HG02970 (cell line): ENCODE measurements around the gene OTOP3.
"Not testable (repeated sequence)": the region's sequence is repeated elsewhere in the genome, so short reads cannot be mapped to it uniquely, and the experiment has no call there.

Experiments used
- ATAC-seq: cut with Tn5 transposase; IDR thresholded peaks from one replicate; pipeline ENCODE4 v1.9.1; 2021; ENCODE audit warnings: mild to moderate bottlenecking, moderate library complexity, moderate number of reproducible peaks; ENCODE audit not compliant: unreplicated experiment, low FRiP score

The OTOP3 gene

GRCh38 chr17:74957935-74958740 lies 22.4 kb downstream of the OTOP3 start:
- ATAC-seq: no peak

- ATAC-seq: no peak
Measured at GRCh38 chr17:74959826-74960515, 24.3 kb downstream of the OTOP3 start.

- no peak for ATAC-seq
Measured at GRCh38 chr17:74960570-74961342, 25.1 kb downstream of the OTOP3 start.

DNA sequence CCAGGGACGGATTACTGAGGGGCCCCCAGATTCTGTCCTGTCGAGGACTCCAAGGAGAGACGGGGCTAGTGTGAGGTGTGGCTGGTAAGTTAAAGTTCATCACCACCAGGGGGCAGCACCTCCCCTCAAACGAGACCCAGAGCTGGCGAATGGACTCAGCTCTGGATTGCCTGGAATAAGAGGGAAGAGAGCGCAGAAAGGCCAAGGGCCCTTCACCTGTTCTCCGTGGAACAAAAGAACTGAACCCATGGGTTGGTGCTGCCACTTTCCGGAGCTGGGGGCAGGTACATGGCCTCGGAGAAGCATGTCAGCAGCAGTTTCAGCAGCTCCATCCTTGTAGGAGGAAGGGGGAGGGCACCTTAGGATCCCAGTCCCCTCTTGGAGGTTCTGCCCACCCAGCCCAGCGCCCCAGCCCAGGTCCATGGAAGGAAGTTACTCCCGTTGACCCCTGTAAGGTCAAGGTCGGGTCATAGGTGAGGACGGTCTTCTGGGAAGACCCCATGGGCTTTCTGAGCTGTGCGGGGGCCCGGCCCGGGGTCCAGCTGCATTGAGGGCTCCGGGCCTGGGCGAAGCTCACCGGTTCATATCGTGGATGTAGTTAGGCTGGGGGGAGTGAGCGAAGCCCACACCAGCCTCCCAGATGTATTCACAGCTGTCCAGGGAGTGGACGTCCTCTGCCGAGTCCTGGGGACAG lies 26.1 kb downstream of the OTOP3 start:
- ATAC-seq: no peak

GRCh38 chr17:74962622-74963394 lies 27.1 kb downstream of the OTOP3 start:
- no peak for ATAC-seq

DNA sequence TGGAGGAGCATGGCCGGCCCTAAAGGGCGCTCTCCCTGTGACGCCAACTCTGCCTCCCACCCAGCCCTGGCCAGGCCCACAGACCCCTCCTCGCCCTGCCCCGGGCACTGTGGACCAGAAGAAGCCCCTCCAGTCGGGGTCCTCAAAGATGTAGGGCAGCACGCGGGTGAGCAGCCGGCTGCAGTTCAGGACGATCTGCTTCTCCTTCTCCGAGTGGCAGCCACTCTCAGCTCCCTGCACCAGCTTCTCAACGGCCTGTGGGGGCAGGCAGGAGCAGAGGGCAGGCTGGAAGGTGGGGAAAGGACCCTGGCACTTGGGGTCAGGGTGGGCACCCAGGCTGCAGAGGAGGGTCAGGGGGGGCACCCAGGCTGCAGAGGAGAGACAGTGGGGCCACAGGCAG lies 28.0 kb downstream of the OTOP3 start:
- ATAC-seq: no peak

DNA sequence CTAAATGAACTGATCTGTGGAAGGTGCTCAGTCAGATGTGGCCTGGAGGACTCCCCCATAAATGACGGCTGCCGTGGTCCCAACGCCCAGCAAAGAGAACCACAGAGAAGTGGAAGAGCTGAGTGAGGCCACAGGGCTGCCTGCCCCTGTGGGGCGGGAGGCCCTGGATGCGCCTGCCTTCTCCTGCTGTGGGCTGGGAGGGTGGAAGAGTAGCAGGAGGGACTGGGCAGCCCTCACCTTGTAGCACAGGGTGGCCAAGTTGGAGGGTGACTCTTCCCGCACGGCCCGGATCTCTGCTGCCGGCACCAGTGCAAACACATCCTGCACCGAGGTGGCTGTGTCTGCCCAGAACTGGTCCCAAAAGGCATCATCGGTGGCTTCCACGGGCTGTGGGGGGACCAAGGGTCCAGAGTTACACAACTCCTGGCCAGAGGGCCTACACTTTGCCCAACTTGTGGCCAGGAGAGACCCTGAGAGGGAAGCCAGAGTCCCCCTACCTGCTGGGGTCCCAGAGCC lies 28.6 kb downstream of the OTOP3 start:
- ATAC-seq: no peak

DNA sequence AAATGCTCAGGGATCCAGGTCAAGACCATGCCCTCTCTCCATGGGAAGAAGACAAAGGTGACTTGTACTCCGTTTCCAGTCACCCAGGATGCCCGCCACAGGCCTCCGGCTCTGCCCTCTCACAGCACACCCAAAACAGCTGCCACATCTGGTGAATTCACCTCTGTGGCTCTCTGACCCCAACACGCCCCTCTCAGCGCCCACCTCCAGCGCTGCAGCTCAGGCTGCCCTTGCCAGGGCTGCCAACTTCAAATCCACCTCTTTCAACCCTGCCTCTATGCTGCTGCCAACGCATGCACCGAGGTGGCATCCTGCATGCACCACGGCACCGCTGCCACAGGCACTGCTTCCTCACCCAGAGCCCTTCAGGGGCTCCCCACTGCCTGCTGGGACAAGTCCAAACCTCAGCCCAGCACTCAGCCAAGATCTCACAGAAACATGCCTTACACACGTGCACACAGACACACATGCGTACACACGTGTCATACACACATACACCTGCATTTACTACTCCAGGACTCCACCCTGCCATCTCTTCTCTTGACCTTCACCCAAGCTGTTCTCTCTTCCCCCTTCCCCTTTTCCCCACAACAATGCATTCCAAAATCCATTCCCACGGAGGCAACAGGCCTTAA lies 29.4 kb downstream of the OTOP3 start:
- no peak for ATAC-seq

- no peak for ATAC-seq
Measured at GRCh38 chr17:74968361-74968780, 32.7 kb downstream of the OTOP3 start.

- ATAC-seq: not testable (repeated sequence)
Measured at GRCh38 chr17:74969501-74969900, 33.8 kb downstream of the OTOP3 start.

GRCh38 chr17:74970395-74970794 lies 34.7 kb downstream of the OTOP3 start:
- ATAC-seq: no peak

DNA sequence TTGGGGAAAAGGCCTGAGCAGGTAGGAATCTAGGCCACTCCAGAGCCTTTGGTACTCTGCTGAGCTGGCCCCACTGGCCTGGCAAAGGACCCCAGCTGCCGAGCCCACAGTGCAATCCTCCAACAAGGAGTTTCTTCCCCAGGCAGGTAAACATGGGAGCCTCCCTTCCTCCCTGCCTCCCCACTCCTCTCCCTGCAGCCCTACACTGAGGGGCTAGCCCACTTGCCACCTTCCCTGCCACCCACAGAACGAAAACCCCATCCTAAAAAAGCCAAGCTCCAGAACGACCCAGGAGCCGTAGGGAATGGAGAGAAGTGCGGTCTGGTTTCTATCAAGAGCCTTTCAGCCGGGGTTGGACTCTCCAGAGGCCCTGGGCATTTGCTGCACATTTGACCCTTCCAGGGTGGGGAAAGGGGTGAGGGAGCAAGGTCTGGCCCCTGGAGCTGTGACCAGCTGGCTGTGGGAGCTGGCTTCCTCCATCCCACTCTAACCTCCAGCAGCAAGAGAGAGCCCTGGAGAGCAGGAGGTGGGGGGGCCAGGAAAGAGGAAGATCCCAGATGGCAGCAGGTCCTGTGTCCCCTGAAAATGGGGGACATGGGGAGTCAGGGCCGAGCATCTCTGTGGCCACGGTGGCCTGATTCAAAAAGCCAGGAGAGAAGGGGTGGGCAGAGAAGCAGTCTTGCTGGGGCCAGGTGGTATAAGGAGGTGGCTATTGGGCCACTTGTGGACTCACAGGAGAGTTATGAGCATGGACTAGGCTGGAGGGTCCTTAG lies 35.6 kb downstream of the OTOP3 start:
- no peak for ATAC-seq

- no peak for ATAC-seq
Measured at GRCh38 chr17:74971842-74972106, 36.1 kb downstream of the OTOP3 start.

DNA sequence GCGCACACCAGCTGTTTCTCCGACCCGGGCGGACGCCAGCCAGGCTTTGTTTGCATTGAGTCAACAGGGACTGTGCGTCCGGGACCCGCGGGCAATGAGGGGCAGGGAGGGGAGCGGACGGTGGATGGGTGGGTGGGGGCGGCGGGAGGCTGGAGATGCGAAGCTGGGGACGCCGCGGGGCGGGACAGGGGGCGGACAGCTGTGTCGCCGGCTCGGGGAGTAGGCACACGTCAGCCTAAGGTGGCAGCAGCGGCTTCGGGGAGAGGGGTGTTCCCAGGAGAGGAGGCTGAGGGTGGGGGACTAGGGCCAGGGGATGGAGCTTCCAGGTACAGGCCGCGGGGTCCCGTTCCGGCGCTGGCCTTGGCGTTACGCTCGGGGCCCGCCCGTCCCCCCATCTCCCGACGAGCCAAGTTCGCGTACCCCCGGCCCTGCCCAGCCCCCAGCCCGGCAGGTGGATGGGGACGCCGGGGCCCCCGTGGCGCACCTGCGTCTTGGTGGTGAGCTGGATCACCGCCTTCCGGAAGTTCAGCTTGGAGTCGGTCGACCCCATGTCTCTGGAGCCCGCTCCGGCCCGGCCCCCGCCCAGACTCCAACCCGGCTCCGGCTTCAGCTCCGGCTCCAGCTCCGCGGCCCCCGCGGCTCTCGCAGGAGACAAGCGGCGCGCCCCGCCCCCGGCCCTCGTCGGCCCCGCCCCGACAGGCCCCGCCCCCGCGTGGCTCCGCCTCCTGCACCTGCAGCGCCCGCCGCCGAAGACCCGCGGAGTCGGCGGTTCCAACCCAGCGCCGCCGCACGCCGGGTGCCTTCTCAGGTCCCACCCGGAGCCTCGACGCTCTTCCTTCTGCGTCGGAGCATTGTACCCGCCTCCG lies 36.6 kb downstream of the OTOP3 start, which contains the start of gene HID1:
HID1 (minus strand) TSS at position 653 of the 866 bp plus-strand sequence; CDS start at position 550, 103 bp downstream.
- no peak for ATAC-seq

GRCh38 chr17:74972973-74973328 lies 37.3 kb downstream of the OTOP3 start:
- no peak for ATAC-seq

DNA sequence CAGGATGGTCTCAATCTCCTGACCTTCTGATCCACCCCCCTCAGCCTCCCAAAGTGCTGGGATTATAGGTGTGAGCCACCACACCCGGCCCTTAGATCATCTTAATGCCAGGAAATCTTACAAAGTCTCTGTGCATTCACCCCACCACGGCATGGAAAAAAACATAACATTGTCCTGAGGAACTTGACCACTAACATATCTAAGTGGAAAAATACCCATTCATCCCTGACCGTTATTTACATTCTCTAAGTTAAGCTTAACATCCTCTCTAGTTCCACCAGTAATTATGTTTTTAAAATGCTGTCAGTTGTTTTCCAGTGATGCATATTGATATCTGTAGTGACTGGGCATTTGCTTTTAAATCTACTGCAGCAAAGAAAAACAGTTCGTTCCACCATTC lies 40.2 kb downstream of the OTOP3 start:
- ATAC-seq: no peak

DNA sequence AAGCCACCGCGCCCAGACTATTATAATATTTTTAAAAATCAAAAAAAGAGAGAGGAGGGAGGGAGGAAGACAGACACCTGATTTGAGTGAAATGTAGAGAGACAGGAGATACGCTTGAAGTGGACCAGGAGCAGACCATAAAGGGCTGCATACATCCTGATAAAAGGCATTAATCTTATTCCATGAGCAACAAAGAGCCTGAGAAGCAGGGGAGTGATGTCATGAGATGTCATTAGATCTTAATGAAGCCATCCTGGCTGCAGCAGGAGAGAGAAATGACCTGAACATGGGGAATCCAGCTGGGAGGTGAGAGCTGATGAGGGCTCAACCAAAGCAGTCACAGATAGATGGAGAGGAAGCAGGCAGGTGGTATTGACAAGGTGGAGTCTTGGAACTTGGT lies 42.1 kb downstream of the OTOP3 start:
- ATAC-seq: no peak

GRCh38 chr17:74978240-74978639 lies 42.5 kb downstream of the OTOP3 start:
- ATAC-seq: no peak
